HG03520 (cell line): ENCODE data around the gene NT5DC2.

Source experiments
- ATAC-seq: cut with Tn5 transposase; IDR thresholded peaks from one replicate; pipeline ENCODE4 v1.9.1; 2021; ENCODE audit warnings: mild to moderate bottlenecking, moderate library complexity; ENCODE audit not compliant: unreplicated experiment

The NT5DC2 gene

DNA sequence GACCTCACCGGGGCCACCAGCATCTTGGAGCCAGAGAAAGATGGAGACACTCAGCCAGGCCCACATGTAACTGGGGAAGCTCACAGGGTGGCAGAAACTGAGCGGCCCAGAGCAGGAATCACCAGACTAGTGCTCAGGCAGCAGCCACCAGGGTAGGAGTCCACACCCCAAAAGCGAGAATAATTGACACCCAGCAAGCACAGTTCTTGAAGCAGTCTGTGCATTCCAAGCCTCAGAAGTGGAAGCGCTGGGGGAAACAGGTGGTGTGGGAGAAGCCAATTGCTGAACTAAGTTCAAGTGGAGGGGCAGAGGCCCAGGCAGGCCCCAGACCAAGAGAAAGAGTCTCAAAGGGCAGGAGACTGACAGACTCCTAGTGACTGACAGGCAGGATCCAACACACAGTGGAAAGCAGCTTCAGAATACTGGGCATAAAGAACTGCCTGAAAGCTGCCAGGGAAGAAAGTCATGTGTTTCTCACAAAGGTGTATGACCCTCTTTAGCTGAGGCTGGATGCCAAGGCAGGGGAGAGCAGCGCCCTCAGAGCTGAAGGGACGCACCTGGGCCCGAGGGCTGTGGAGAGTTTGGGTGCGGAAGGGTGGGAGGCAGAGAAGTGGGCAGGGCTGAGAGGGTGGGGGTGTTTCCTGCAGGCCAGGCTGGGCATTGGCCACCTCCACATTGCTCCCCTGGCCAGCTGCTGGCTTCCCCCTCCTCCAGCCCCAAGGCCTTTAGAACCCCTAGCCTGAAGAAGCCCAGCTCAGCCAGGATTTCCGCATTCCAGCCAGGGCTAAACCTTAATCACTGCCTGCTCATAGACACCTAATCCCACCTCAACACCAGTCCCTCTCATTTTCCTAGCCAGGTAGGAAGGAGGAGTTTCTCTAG is 7.7 kb downstream of the NT5DC2 start:
- ATAC-seq, result no peak

DNA sequence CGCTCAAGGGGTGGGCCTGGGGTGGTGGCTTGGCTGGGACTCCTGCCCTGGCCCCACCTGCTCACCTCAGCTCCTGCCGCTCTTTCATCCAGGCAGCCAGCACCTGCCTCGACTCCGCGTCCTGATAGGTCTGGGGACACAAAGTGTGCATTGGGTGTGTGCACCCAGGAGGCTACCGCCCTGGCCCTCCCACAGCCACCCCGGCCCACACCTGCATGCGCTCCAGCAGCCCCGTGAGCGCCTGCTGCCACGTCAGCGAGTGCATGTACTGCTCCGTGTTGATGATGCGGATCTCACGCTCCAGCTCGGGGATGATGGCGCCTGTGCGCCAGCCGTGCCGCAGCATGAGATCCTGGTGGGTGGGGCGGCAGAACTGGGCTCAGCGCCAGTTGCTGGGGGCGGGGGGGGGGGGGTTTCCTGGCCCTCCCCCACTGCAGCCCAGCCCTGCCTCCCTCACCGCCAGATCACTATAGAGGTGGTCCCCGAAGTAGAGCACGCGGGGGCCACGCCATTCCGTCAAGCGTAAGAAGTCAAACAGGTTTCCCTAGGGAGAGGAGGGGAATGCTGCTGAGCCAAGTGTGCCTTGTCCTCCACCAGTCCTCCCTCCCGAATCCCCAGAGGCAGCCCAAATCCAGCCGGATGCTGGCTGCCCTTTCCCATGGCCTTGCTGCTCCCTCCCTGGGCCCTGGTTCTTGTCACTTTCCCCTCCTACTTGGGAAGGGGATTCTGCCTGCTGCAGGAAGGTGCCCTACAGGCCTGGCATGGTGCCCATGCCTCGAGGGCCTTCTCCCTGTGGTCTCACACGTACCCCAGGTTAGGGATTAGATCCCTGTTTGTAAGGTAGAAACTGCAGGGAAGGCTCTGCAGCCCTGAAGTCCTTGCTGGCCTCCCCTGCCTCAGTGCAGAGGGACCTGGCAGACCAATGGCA is 8.6 kb downstream of the NT5DC2 start:
- no peak for ATAC-seq

DNA sequence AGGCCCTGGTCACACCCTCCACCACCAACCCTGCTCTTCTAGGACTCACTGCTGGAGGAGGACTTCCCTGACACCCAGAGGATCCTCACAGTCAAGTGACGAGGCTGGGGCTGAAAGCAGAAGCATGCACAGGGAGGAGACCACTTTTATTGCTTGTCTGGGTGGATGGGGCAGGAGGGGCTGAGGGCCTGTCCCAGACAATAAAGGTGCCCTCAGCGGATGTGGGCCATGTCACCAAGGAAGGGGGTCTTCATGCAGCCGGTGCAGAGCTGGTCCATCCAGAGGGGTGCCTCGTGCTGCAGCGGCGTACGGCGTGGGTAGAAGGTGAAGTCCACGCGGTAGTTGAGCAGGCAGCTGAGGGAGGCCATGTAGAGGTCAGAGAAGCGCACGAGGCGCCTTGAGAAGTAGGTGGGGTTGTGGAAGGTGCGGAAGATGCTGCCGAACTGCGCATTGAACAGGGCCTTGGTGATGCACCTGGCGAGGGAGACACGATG is 9.4 kb downstream of the NT5DC2 start:
- no peak for ATAC-seq

GRCh38 chr3:52523386-52524257 is 10.0 kb downstream of the NT5DC2 start:
- no peak for ATAC-seq

DNA sequence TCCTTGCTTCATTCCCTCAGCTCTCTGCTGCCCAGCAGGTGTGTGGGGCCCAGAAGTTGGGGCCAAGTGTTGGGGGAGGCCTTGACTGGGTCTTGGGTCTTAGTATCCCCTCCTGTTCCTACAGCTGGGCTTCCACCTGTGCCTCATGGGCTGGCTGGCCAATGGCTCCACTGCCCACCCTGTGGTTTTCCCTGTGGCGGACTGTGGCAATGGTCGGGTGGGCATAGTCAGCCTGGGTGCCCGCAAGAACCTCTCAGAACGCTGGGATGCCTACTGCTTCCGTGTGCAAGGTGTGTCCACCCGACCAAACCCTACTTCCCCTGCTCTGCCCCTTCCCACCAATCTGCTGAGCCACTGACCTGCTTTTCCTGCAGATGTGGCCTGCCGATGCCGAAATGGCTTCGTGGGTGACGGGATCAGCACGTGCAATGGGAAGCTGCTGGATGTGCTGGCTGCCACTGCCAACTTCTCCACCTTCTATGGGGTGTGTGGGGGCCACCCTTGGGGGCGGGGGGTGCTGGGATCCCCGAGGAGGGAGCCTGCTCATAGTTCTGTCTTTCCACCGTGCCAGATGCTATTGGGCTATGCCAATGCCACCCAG is 10.9 kb downstream of the NT5DC2 start:
- ATAC-seq, result no peak

DNA sequence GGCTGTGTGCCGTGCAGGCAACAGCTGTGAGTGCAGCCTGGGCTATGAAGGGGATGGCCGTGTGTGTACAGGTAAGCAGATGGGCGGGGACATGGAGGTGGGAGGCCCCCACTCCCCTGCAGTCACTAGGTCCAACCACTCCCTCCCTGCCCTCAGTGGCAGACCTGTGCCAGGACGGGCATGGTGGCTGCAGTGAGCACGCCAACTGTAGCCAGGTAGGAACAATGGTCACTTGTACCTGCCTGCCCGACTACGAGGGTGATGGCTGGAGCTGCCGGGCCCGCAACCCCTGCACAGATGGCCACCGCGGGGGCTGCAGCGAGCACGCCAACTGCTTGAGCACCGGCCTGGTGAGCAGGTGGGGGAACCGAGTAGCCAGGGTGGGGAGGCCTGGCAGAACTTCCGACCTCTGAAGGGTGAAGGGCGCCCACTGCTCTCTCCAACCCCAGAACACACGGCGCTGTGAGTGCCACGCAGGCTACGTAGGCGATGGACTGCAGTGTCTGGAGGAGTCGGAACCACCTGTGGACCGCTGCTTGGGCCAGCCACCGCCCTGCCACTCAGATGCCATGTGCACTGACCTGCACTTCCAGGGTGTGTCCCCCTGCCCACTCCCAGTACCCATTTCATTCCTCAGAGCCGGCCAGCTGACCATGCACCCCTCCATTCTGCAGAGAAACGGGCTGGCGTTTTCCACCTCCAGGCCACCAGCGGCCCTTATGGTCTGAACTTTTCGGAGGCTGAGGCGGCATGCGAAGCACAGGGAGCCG is 11.6 kb downstream of the NT5DC2 start:
- ATAC-seq, result no peak

- no peak for ATAC-seq
Measured at GRCh38 chr3:52521488-52521824, 12.2 kb downstream of the NT5DC2 start.

GRCh38 chr3:52520716-52521487 is 12.8 kb downstream of the NT5DC2 start:
- ATAC-seq, result no peak

DNA sequence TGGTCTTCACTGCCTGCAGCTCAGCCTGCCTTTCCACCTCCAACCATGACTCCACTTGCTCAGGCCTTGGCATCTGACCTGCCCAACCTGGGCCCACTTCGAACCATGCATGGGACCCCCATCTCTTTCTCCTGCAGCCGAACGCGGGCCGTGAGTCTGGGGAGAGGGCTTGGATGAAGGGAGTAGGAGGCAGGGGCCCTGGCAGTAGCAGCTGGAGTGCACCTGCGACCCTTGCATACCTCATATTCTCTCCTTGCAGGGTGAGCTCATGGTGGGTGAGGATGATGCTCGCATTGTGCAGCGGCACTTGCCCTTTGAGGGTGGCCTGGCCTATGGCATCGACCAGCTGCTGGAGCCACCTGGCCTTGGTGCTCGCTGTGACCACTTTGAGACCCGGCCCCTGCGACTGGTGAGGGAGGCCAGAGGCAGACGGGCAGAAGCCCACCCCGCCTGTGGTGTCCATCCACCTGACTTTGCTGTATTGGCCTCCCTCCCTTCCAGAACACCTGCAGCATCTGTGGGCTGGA is 13.5 kb downstream of the NT5DC2 start:
- ATAC-seq, result no peak

DNA sequence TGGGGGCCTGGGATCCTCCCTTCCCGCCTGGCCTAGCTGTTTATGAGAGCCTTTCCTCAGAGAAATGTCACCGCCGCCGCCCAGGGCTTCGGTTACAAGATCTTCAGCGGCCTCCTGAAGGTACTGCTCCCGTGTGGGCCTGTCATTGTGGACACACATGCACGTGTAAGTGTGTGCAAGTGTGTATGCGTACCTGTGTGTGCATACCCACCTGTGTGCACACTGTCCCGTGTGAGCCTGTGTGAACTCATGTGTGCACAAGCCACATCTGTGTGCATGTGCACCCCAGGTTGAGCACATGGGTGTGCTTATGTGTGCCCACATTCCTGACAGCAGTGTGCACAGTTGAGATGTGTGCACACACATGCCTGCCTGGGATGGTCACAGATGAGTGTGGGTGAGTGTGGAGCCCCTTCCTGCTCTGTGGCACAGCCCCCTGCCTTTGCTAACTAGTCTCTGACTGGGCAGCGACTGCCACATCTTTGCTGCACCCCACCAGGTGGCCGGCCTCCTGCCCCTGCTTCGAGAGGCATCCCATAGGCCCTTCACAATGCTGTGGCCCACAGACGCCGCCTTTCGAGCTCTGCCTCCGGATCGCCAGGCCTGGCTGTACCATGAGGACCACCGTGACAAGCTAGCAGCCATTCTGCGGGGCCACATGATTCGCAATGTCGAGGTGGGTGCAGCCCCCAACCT is 14.1 kb downstream of the NT5DC2 start:
- no peak for ATAC-seq

DNA sequence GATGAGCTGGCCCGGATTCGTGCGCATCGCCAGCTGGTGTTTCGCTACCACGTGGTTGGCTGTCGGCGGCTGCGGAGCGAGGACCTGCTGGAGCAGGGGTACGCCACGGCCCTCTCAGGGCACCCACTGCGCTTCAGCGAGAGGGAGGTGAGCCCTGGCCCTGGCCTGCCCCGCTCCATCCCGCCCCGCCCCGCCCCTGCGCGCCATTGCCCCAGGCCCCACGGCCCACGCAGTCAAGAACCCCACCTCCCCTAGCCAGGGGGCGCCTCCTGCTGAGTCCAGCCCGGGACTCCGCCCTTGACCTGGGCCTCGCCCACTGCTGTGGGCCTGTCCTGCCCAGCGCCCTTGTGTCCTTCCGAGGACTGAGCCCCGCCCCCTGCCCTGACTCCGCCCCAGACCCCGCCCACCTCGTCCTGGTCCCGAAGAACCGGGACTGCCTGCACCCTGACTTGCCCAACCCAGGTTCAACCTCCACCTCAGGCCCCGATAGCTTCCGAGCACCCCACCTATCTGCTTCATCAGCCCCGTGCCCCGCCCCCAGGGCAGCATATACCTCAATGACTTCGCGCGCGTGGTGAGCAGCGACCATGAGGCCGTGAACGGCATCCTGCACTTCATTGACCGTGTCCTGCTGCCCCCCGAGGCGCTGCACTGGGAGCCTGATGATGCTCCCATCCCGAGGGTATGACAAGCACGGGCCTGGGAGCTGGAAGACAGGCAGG is 14.8 kb downstream of the NT5DC2 start:
- no peak for ATAC-seq

DNA sequence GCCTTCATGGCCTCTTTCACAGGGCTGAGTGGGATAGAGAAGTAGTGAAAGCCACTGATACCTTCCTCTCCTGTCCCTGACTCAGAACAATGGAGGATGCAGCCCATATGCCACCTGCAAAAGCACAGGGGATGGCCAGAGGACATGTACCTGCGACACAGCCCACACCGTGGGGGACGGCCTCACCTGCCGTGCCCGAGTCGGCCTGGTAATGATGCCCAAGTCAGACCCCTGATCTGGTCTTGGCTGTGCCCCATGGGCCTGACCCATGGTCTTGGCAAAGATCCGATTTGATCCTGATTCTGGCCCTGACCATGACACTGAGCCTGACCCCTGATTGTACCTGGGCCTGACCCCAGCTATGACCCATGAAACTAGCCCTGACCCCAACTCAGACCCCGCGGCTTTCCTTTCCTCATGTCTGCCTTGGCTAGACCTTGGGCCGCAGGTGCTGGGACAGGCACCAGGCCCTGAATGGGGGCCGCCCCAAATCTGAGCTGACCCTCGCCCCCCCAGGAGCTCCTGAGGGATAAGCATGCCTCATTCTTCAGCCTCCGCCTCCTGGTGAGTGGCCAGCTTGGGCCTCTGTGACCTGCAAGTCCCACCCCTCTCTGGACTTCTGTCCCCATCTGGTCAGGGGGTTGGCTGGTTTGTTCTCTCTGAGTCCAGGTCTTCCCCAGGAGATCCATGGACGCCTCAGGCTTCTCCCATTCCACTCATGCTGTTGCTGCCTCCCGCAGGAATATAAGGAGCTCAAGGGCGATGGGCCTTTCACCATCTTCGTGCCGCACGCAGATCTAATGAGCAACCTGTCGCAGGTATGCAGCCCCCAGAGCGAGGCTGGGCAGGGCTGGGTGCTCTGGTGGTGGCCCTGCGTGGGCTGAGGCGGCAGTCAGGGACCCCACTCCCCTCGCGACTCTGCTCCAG is 15.6 kb downstream of the NT5DC2 start:
- ATAC-seq, result no peak

DNA sequence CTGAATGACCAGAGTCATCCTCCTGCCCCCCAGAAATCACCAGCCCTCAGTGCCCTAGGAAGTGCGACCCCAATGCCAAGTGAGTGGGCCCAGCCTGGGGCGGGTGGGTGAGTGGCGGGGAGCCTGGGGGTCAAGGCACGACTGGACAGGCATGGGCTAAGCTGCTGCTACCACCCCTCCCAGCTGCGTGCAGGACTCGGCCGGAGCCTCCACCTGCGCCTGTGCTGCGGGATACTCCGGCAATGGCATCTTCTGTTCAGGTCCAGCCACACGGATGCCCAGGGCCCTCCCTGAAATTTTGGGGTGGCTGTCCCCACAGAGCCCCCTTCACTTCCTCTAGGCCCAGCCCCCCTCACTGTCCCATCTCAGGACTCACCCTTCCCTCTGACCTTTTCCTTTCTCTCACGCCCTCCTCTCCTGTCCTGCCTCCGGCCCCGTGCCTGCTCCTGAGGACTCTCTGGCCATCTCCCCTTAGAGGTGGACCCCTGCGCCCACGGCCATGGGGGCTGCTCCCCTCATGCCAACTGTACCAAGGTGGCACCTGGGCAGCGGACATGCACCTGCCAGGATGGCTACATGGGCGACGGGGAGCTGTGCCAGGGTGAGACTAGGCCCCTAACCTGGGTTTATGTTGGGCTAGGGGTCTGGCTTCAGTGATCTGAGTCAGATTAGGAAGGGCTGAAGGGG is 17.0 kb downstream of the NT5DC2 start:
- ATAC-seq, result no peak

- no peak for ATAC-seq
Measured at GRCh38 chr3:52515192-52515591, 18.5 kb downstream of the NT5DC2 start.

- ATAC-seq, result no peak
Measured at GRCh38 chr3:52514576-52514975, 19.1 kb downstream of the NT5DC2 start.

GRCh38 chr3:52513281-52513680 is 20.4 kb downstream of the NT5DC2 start:
- ATAC-seq, result no peak
